ENCODE data around the gene SMIM30.

GRCh38 chr7:113078331-113078730 lies 40.0 kb downstream of the SMIM30 start:
- TF ChIP-seq ZNF274 (IDR thresholded peaks at IDR 0.05; ENCODE audit: low read depth, low read length) = no peak
- TF ChIP-seq SUZ12 (IDR thresholded peaks at IDR 0.05; ENCODE audit: extremely low read depth, insufficient read depth, insufficient read length) = no peak
- no peak for TF ChIP-seq YY1 (IDR thresholded peaks at IDR 0.05; ENCODE audit: insufficient read depth, insufficient read length)
